Measurements from ENCODE around the gene ANKRD11.

Gene ANKRD11

DNA sequence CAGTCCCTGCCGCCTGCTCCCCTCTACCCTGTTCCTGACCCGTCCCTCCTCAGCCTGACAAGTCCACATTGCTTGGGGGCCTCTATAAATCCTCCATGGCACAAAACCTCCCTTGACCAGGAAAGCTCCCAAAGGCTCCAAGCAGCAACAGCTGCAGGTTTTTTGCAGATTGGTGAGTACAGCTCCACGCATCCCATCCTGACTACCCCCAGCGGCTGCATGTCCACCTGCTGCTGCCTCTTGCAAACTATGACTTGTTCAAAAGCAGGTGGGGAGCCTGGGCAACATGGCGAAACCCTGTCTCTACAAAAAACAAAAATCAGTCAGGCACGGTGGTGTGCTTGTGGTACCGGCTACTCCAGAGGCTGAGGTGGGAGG is 122.8 kb downstream of the ANKRD11 start:
- H4K20me1 ChIP-seq (ENCODE audit: insufficient read depth, low read length) = peaks cover 16% of the 10 kb centered on the region
- TF ChIP-seq EZH2phosphoT487 (IDR thresholded peaks at IDR 0.05; ENCODE audit: low read length) (no peak), EZH2 (optimal IDR thresholded peaks at IDR 0.05; ENCODE audit: low read depth, low read length) (no peak)
- TF ChIP-seq, protein P1, sequence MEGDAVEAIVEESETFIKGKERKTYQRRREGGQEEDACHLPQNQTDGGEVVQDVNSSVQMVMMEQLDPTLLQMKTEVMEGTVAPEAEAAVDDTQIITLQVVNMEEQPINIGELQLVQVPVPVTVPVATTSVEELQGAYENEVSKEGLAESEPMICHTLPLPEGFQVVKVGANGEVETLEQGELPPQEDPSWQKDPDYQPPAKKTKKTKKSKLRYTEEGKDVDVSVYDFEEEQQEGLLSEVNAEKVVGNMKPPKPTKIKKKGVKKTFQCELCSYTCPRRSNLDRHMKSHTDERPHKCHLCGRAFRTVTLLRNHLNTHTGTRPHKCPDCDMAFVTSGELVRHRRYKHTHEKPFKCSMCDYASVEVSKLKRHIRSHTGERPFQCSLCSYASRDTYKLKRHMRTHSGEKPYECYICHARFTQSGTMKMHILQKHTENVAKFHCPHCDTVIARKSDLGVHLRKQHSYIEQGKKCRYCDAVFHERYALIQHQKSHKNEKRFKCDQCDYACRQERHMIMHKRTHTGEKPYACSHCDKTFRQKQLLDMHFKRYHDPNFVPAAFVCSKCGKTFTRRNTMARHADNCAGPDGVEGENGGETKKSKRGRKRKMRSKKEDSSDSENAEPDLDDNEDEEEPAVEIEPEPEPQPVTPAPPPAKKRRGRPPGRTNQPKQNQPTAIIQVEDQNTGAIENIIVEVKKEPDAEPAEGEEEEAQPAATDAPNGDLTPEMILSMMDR (IDR thresholded peaks at IDR 0.05; ENCODE audit: low read length) = no peak
- no peak overlapping the region for H3K4me3 ChIP-seq (ENCODE audit: low read length)
- H3F3A ChIP-seq (ENCODE audit: insufficient read depth, low read length) = no peaks in the 10 kb centered on the region
- no peak for DNase-seq
- H3K9me3 ChIP-seq (replicated peaks; ENCODE audit: insufficient read depth, low read length) = no peaks in the 10 kb centered on the region
- H3K36me3 ChIP-seq (replicated peaks; ENCODE audit: insufficient read depth, low read length) = no peaks in the 10 kb centered on the region
- H3K27me3 ChIP-seq (replicated peaks; ENCODE audit: insufficient read depth, low read length) = no peaks in the 10 kb centered on the region
- no peak overlapping the region for H2AFZ ChIP-seq (ENCODE audit: low read length)
- peaks cover 96% of the 10 kb centered on the region for H3K79me2 ChIP-seq (ENCODE audit: low read length)
- H3K9me2 ChIP-seq (replicated peaks; ENCODE audit: insufficient read depth, low read length) = no peaks in the 10 kb centered on the region
- no peak overlapping the region for H3K4me2 ChIP-seq (ENCODE audit: low read depth, low read length)
- H3K9ac ChIP-seq (ENCODE audit: low read length) = no peak overlapping the region
- H3K4me1 ChIP-seq (ENCODE audit: low read length) = no peaks in the 10 kb centered on the region
- no peak overlapping the region for H3K27ac ChIP-seq (ENCODE audit: low read length)

DNA sequence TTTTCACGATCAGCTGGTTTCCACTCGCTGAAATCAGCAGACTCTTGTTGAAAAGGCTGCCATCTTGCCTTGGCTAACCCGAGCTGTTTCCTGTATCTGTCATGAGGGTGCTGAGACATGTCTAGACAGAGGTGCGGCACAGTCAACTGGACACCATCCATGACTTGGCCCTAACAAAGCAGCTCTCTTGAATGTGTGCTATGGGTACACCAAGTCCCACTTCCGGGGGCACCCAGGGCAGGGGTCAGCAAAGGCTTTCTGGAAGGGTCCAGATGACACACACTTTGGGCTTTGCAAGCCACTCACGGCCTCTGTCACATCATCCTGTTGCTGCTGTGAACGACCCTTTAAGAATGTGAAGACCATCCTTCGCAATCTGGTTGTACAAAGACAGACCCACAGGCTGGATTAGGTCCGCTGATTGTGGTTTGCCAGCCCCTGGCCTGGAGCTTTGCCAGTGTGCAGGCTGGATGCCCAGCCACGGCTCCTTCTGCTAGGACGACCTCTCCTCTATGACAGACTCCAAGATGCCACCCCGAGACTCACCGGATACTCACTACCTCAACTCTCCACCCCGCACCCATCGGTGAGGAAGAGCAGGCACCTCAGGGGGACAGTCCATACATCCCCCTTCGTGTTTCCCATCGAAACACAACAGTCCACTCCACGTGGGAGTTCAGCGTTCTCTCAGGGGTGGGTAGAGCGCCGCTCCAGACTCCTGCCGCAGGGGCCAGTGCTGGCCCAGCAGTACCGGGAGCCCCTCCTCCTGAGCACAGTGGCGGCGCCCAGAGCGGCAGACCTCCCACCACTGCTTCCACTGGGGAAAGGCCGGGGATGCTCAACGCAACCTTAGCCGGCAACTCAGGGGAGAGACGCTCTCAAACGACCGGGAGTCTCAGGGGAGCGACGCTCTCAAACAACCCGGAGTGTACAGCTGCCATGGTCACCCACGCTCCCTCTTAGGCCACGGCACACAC is 123.5 kb downstream of the ANKRD11 start:
- no peak for TF ChIP-seq EZH2phosphoT487 (IDR thresholded peaks at IDR 0.05; ENCODE audit: low read length)
- no peak for TF ChIP-seq EZH2 (optimal IDR thresholded peaks at IDR 0.05; ENCODE audit: low read depth, low read length)
- TF ChIP-seq, protein P1 (IDR thresholded peaks at IDR 0.05; ENCODE audit: low read length) = no peak
- Histone ChIP-seq H3K9ac (ENCODE audit: low read length) (no peak overlapping the region), H3K4me1 (ENCODE audit: low read length) (no peaks in the 10 kb centered on the region), H3K27me3 (replicated peaks; ENCODE audit: insufficient read depth, low read length) (no peaks in the 10 kb centered on the region), H3K36me3 (replicated peaks; ENCODE audit: insufficient read depth, low read length) (no peaks in the 10 kb centered on the region), H3K4me2 (ENCODE audit: low read depth, low read length) (no peak overlapping the region), H4K20me1 (ENCODE audit: insufficient read depth, low read length) (peaks cover 17% of the 10 kb centered on the region), H2AFZ (ENCODE audit: low read length) (no peak overlapping the region), H3K9me2 (replicated peaks; ENCODE audit: insufficient read depth, low read length) (no peaks in the 10 kb centered on the region), H3K4me3 (ENCODE audit: low read length) (no peak overlapping the region), H3K79me2 (ENCODE audit: low read length) (peaks cover 96% of the 10 kb centered on the region), H3K9me3 (replicated peaks; ENCODE audit: insufficient read depth, low read length) (no peaks in the 10 kb centered on the region), H3K27ac (ENCODE audit: low read length) (no peak overlapping the region), H3F3A (ENCODE audit: insufficient read depth, low read length) (no peaks in the 10 kb centered on the region)
- no peak for DNase-seq

DNA sequence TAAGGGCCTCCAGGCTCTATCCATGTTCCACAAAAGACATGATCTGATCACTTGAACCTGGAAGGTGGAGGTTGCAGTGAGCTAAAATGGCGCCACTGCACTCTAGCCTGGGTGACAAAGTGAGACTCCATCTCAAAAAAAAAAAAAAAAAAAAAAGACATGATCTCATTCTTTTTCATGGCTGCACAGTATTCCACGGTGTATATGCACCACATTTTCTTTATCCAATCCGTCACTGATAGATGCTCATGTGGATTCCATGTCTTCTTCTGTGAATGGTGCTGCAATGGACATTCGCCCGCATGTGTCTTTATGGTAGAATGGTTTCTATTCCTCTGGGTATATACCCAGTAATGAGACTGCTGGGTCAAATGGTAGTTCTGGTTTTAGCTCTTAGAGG is 124.4 kb downstream of the ANKRD11 start:
- H3K4me2 ChIP-seq (ENCODE audit: low read depth, low read length) = no peak overlapping the region
- H3K4me3 ChIP-seq (ENCODE audit: low read length) = no peak overlapping the region
- no peaks in the 10 kb centered on the region for H3K36me3 ChIP-seq (replicated peaks; ENCODE audit: insufficient read depth, low read length)
- H2AFZ ChIP-seq (ENCODE audit: low read length) = no peak overlapping the region
- TF ChIP-seq, protein P1 (IDR thresholded peaks at IDR 0.05; ENCODE audit: low read length) = no peak
- TF ChIP-seq EZH2phosphoT487 (IDR thresholded peaks at IDR 0.05; ENCODE audit: low read length) = no peak
- no peak for TF ChIP-seq EZH2 (optimal IDR thresholded peaks at IDR 0.05; ENCODE audit: low read depth, low read length)
- H4K20me1 ChIP-seq (ENCODE audit: insufficient read depth, low read length) = peaks cover 21% of the 10 kb centered on the region
- no peaks in the 10 kb centered on the region for H3K27me3 ChIP-seq (replicated peaks; ENCODE audit: insufficient read depth, low read length)
- H3K79me2 ChIP-seq (ENCODE audit: low read length) = peaks cover 96% of the 10 kb centered on the region
- no peak overlapping the region for H3K9ac ChIP-seq (ENCODE audit: low read length)
- DNase-seq = no peak
- H3K4me1 ChIP-seq (ENCODE audit: low read length) = no peaks in the 10 kb centered on the region
- no peaks in the 10 kb centered on the region for H3F3A ChIP-seq (ENCODE audit: insufficient read depth, low read length)
- H3K9me2 ChIP-seq (replicated peaks; ENCODE audit: insufficient read depth, low read length) = no peaks in the 10 kb centered on the region
- no peaks in the 10 kb centered on the region for H3K9me3 ChIP-seq (replicated peaks; ENCODE audit: insufficient read depth, low read length)
- H3K27ac ChIP-seq (ENCODE audit: low read length) = no peak overlapping the region

Data from MM.1S (cell line).